ENCODE measurements around the gene ADD3.
A peak's percentile ranks its signal among the peaks of the same experiment; 100 is the strongest.
"Not testable (repeated sequence)": the region's sequence is repeated elsewhere in the genome, so short reads cannot be mapped to it uniquely, and the experiment has no call there.

ADD3 gene

DNA sequence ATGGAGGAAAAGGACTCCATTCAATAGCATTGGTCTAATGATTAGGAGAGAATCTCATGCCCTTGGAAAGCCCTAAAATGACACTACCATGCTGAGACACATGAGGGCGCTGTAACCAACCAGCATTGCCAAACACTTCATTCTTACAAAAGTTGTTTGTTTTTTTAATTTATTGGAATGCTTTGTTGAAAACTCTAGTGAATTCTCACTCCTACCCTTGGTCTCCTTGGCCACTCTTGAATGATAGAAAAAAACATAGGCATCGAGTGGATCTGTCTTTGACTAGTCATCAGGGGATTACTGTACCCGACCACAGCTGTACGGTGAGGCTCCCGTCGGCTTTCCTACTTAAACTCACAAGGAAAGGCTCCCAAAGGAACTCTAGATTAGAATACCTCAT lies 29.3 kb upstream of the ADD3 start:
- DNase-seq, result peak; percentile 35

DNA sequence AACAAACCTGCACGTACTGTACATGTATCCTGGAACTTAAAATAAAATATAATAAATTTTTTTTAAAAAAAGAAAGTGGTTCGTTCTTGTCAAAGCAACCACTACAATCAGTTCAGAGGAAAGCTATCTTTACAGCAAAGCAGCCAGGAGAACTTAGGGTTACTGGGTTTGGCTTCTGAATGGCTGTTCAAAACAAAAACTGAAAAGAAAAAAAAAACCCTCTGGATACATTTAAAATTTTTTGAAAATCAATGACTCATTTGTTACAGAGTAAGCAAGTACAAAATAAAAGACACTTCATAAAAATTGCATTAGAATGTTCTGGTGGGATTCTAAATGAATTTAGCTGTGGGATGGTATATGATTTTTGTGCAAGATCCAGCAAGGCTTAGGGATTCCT lies 28.6 kb upstream of the ADD3 start:
- DNase-seq, result no peak

DNA sequence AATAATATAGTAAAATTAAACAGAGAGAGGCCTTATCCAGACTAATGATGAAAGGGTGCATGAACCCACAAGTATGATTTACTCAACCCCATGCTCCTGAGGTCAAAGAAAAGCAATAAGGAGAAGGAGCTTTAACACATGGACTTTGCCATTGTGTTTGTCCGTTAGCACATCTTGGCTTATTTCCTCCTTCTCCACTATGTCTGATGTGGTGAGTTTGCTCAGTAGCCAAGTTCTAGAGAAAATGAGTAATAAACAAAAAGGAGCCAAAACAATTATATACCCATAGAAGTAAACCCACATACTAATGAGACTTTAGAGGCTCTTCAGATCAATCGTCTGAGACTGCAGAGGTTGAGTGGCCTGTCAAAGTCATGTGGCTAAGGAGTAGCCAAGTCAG lies 26.1 kb upstream of the ADD3 start:
- no peak for DNase-seq

DNA sequence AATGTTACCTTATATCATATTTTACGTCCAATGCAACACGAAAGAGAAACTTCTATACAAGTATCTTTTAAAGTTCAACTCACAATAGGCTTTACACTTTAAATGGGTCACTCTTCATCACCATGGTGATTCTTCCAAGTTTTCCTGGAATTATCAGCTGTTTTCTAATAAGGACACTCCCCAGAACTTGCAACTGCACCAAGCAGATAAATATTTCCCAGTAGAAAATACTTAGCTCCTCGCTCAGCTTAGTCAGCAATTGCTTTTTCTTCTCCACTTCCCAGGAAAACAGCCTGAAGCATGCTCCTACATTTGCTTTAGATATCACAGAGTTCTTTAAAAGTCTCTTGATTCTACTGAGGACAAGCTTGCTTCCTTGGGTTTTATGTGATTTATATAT lies 25.7 kb upstream of the ADD3 start:
- DNase-seq, result no peak

DNA sequence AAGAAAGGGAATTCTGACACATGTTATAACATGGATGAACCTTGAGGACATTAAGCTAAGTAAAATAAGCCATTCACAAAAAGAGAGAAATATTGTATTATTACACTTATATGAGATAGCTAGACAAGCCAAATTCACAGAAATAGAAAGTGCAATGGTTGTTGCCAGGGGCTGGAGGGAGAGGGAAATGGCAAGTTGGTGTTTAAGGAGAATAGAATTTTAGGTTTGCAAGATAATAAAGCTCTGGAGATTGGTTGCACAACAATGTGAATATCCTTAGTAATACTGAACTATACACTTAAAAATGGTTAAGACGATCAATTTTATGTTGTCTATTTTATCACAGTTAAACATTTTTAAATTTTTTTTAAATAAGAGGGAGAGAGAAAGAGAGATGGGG lies 25.0 kb upstream of the ADD3 start:
- DNase-seq, result no peak

DNA sequence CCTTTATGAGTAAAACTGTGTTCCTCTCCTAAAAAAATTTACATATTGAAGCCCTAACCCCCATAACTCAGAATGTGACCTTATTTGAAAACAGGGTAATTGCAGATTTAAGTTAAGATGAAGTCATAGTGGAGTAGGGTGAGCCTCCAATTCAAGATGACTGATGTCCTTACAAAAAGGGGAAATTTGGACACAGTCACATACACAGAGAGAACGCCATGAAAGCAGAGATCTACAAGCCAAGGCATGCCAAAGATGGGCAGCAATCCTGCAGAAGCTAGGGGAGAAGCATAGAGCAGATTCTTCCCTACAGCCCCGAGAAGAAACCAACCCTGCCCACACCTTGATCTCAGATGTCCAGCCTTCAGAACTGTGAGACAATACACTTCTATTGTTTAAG lies 23.8 kb upstream of the ADD3 start:
- no peak for DNase-seq

DNA sequence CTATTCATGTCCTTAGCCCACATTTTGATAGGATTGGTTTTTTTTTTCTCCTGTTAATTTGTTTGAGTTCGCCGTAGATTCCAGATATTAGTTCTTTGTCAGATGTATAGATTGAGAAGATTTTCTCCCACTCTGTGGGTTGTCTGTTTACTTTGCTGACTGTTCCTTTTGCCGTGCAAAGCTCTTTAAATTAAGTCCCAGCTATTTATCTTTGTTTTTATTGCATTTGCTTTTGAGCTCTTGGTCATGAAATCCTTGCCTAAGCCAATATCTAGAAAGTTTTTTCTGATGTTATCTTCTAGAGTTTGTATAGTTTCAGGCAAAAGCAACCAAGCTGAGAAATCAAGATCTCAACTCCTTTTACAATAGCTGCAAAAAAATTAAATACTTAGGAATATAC lies 22.0 kb upstream of the ADD3 start:
- not testable (repeated sequence) for DNase-seq

DNA sequence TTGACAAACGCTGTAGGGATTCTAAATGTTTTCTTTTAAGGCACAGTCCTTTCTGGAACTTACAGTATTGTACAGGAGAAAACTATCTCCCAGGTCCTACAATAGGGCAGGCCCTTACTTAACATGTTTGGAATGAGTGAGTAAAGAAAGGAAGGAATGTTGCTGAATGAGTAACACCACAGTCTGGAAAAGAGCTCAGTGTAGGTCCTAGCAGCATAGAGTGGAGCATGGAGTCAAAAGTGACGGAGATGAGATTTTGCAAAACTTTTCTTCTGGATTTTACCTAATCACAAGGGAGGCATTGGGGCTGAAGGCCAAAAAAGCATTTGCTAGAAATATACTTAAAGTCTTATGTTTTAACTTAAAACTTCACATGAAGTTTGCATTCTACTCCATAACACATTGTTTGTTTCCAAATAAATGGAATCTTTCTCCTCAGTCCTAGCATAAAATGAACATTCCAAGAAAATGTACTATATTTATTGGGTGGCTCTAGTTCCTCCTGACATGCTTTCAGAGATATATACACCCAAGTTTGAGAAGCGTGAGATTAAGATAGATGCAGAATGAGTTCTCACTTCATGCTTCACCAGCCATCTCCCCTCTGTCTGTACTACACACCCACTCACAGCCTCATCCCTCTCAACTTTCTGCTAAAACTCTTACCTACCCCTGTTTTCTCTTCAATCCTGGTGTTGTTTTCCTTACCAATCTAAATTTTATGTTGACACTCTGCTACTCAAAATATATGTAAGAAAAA lies 20.2 kb upstream of the ADD3 start:
- no peak for DNase-seq

DNA sequence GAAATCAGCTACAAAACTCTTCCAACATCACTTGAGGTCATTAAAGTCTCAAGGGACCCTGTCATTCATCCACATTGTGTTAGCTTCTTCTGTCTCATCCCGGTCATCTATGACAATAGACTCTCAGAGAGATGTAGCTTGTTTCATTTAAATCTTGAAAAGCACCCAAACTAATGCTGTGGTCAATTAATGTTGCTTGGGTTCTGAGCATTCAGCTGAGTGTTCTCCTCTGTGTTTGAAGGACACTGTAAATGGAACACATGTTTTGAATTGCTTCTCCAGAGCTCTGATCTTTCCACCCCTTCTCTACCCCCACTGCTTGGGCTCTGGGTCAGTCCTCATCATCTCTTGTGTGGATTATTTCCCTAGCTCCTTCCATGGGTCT lies 19.6 kb upstream of the ADD3 start:
- DNase-seq, result no peak

DNA sequence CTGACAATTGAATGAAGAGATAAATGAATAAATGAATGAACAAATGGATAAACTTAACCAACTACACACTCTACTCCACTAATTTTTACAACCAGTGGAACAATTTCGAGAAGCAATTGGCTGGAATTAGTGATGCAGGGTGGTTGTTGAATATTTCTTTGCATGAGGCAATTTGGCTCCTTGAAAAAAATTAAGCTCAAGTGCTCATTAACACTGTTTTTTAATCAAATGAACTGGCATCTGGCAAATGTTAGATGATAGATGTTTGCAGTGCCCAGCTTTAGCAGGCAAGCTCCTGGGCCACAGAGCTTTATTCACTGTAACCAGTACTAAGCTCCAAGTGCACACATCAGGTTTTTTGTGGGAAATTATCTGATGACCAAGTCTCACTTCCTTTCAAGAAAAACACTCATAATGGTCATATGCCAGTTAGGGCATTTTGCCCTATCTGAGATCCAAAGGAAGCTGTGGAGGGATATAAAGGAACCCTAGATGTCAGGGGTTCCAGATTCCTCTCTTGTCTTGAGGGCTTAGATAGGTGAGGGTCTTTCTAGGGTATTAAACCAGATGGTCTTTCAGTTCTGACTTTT lies 16.4 kb upstream of the ADD3 start:
- no peak for DNase-seq

DNA sequence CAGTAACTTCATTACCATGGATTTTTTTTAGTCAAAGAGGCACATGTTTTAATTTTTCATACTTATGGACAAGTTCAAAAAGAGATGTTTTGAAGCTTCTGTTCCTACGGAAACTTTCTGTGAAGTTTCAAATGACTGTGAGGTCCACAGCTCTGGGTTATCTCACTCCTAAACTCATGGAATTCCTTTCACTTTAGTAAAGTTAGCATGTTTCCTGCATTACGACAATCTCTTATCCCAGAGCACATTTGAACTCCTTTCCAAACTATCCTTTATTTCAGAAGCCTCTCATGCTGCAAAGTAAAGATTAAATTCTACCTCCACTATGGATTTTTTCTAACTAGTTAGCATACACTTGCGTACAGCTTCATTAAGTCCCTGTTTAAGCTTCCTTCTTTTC lies 15.3 kb upstream of the ADD3 start:
- DNase-seq, result no peak

DNA sequence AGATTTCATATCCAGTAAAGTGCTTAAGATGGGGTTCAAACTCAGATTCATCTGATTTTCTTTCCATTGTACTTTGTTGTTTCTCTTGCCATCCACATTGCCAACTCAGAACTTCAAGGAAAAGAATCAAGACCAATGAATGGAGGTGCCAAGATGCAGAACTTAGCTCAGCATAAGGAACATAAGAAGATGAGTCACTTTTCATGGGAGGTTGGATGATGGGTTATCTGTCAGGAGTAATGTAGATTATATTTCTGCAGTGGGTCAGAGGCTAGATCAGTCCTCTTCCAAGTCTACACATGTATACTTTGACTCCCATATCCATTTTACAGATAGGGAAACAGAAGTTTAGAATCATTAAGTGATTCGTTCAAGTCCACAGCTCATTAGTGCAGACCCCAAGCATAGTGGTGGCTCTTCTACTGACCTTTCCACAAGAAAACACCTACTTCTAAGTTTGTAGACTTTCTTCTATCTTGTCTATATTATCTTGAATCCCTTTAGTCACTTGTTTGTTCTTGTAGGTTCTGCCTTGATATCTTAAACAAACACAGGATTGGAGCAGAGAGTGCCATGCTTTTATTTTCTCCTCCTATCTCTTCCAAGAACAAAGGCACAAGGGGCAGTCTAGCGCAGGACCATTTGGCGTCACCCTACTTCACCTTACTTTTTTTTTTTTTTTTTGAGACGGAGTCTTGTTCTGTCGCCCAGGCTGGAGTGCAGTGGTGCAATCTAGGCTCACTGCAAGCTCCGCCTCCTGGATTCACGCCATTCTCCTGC lies 14.0 kb upstream of the ADD3 start:
- DNase-seq, result no peak

DNA sequence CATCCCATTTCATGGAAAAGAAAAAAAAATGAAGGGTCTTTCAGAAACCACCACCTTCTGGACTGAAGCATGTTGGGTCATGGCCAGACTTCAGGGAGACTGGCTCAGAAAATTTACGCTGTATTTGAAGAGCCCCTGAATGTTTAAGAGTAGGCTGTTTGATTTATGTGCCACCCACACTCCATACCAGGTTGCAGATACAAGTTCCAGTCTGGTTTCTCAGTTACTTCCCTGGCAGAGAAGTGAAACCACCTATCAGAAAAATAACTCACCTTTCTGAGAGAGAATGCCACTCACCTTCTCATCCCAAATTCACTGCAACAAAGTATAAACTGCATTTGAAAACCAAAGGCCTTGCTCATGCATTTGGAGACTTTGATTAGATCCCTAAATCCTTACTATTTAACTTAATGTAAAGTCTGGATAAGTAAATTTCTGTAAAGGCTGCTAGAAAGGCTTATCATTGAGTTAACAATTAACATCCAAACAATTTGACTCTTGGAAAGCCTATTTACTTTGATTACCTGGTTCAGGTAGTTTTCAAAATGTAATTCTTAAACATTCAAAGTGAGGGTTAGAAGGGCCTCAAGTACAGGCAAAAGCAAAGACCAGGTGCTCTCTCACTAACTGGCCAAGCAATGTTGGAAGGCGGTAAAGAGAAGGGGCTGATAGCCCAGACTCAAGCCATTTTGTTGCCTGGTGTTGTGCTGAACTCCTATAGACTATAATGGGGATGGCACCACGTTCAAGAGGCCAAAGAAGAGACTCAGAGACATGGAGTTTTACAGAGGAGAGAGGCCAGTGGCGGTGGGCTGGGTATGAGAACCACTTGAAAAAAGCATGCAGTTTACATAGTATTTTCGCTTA lies 12.8 kb upstream of the ADD3 start:
- no peak for DNase-seq

DNA sequence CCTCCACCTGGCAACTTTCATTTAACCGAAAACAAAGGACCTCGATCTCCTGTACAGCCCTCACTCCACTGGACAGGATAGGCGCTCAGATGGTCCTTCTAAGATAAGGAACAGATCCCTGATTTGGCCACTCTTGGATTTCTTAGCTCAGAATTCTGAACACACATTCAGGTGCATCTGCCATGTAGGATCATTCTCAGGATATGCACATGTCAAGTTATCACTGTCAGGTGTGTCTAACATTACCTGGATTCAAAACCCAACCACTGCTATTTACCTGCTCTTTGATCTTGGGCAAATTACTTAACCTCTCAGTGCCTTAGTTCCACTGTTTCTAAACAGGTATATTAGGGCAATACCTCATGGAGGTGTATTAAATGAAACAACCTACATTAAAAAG lies 12.2 kb upstream of the ADD3 start:
- no peak for DNase-seq

DNA sequence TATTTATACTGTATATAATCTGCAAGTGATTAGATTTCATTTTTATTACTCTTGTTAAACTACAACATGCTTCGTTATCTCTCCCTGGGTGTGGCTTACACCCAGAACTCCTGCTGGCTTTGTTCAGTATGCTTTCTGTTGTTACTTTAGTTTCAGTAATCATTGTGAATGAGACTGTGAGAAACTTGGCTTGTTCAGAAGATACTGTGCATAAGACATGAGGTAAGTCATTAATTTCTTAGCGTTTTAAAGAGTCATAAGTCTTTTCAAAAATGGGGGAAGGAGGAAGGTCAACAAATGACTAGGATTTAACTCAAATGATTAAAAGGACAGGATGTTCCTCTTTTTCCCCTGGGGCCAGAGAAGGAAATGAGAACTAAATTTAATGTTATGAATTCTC lies 11.6 kb upstream of the ADD3 start:
- DNase-seq, result no peak

DNA sequence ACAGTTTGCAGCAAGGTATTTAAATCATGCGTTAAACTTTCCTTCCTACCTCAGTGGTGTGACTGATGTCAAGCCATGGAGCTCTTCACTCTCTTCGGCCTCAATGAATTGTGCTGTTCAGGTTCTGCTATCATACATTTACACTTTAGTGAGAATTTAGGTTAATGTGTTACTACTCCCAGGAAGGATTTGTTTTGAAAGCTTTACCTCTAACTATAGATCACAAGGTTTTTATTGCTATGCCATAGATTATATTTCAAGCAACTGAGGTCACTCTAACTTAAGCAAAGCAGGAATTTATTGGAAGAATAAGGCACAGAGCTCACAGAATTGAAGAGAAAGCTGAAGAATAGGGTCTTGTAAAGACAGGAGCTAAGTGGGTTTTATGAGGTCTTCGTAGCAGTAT lies 11.0 kb upstream of the ADD3 start:
- DNase-seq, result no peak

DNA sequence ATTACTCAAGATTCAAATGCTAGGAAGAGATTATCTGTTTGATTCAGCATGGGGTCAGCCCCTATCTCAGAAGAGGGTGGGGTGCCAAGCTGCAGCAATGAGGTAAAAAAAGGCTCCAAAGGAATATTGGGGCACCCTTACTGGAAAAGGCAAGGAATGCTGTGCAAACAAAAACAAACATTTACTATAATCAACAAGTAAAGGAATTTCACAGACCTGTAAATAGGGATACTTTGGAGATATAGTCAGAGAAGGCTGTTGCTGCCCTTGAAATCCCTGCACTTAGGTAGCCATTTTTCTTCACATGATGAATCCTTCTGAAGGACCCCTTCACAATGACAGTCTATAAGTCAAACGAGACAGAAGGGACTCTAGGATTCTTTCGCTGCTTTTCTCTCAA lies 10.6 kb upstream of the ADD3 start:
- no peak for DNase-seq

DNA sequence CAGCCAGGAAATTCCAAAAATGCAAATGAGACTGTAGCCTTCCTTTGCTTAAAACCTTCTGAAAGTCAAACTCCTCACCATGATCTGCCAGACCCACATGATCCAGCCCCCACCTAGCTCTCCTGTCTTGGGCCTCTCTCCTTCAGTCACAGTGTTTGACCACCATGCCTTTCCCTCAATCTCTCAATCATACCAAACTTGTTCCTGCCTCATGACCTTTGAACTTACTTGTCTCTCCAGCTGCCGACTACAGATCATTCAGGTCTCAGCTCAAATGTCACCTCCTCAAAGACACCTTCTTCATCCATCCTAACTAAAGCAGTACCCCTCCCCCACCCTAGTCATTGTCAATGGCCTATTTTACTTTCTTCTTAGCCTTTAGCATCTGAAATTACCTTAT lies 9.3 kb upstream of the ADD3 start:
- no peak for DNase-seq

DNA sequence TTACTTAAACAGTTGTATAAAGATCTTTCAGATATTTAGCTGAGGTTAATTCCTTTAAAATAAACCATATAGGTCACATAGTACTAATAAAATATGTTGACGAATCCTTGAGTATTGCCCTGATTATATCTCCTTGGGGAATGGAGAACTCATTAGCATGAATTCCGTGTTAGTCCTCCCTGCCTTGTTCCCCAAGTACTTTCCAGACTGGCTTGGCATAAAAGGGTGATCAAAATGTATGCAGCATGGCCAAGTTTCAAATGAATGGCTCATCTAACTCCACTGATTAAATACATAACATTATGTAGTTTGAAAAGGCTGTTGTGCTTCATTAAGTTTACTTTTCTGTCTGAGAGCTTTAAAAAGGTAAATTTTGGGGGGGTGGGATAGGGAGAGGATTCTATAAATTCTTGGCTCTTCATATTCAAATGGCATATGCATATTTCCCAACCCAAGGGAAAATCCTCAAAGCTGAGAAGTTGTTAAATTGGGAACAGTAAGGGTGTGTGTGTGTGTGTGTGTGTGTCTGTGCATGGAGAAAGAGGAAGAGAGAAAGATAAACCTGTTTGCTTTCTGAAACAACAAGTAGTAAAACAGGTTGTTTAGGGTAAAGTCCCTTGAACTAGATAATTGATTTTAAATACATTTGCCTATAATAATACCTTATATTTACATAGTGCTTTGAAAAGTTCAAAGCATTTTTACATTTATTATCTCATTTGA lies 4.8 kb upstream of the ADD3 start:
- no peak for DNase-seq

DNA sequence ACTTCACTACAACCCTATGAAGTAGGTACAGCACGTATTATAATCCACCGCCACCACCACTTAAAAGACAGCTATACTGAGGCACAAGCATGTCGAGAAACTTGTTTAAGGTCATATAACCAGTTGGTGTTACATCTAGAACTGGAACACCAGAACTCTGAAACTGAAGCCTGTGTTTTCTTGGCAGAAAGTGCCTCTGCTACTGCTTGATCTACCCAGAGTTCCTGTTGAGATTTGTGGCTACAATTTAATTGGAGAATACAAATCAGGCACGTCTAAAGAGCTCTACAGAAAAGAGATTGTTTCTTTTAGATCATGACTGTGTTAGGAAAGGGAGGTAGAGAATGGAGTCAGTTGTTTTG lies 4.3 kb upstream of the ADD3 start:
- no peak for DNase-seq

DNA sequence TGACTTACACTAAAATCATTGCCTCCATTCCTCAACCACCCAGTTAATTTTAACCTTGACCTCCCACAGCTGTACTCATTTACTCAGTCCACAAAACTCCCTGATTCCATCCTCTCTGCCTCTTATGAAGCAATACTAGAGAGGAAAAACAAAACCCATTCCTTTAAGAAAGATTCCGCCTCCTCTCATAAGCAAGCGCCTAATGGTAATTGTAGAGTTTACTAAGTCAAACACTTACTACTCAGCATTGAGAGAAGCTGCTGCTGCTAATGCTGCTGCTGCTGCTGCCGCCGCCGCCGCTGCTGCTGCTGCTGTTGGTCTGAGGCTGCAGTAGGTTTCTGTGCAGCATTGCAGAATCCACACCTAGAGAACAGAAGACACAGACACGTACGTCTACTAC lies 2.1 kb upstream of the ADD3 start:
- DNase-seq, result no peak

DNA sequence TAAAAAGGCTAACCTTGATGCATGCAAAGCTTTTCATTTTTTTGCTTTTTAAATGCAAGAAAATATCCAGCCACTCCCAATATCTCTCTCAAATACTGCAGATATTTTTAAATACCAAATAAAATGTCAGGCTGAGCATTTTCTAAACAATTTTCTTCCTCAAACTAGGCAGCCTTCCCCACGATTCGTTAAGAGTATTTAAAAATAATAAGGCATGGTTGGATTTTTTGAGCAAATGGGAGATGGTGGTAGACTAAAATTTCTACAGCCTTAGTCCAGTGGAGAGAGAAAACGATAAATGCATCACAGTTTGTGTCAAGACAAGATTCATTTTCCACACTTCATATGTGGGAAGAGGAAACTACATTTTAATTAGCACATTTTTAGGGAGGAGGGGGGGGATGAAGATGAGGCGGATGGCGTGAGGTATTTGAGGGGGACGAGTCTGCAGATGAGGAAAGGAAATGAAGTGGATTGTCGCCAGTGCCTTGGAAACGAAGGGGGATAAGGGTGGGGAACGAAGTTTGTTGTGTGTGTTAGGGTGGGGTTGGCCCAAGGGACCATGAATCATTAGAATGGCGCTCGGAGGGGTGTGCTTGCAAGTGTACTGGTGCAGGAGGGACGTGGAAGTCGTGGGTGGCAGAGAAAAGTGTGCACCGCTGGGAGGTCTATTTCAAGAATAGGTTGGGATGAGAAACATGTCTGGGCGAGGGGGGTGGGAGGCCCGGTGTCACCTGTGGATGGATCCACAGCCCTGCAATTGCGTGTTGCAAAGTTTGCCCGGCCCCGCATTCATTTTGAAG lies 1.2 kb upstream of the ADD3 start:
- no peak for DNase-seq

All from activated CD4-positive, alpha-beta T cell treated with anti-CD3 and anti-CD28 coated beads for 1 hour (primary cell).